Measurements from ENCODE around the gene UBN2.
"Not testable (repeated sequence)": the region's sequence is repeated elsewhere in the genome, so short reads cannot be mapped to it uniquely, and the experiment has no call there.

UBN2 gene

GRCh38 chr7:139230774-139231512 lies at the start of gene UBN2:
UBN2 (plus strand) TSS chr7:139231237; CDS start chr7:139231485, 248 bp downstream.
- in situ Hi-C loops (cut with MboI; ENCODE audit: low sequenced_read_pairs), result no loop called here

- in situ Hi-C loops (cut with MboI; ENCODE audit: low sequenced_read_pairs), result no loop called here
These were observed 49.6 kb upstream of the UBN2 start for GRCh38 chr7:139181404-139181803.

- in situ Hi-C loops (cut with MboI; ENCODE audit: low sequenced_read_pairs), result no loop called here
These were observed 48.7 kb upstream of the UBN2 start for GRCh38 chr7:139182363-139182762.

GRCh38 chr7:139183251-139183650 lies 47.8 kb upstream of the UBN2 start:
- in situ Hi-C loops (cut with MboI; ENCODE audit: low sequenced_read_pairs), result no loop called here

- in situ Hi-C loops (cut with MboI; ENCODE audit: low sequenced_read_pairs), result no loop called here
These were observed 47.1 kb upstream of the UBN2 start for GRCh38 chr7:139183878-139184338.

- in situ Hi-C loops (cut with MboI; ENCODE audit: low sequenced_read_pairs), result no loop called here
These were observed 44.9 kb upstream of the UBN2 start for GRCh38 chr7:139186146-139186545.

GRCh38 chr7:139189357-139189756 lies 41.7 kb upstream of the UBN2 start:
- in situ Hi-C loops (cut with MboI; ENCODE audit: low sequenced_read_pairs), result no loop called here

GRCh38 chr7:139192014-139192706 lies 38.9 kb upstream of the UBN2 start:
- in situ Hi-C loops (cut with MboI; ENCODE audit: low sequenced_read_pairs), result no loop called here

- in situ Hi-C loops (cut with MboI; ENCODE audit: low sequenced_read_pairs), result no loop called here
These were observed 30.7 kb upstream of the UBN2 start for GRCh38 chr7:139200382-139200781.

- in situ Hi-C loops (cut with MboI; ENCODE audit: low sequenced_read_pairs), result no loop called here
These were observed 27.0 kb upstream of the UBN2 start for GRCh38 chr7:139203992-139204391.

- in situ Hi-C loops (cut with MboI; ENCODE audit: low sequenced_read_pairs), result no loop called here
These were observed 25.2 kb upstream of the UBN2 start for GRCh38 chr7:139205843-139206242.

GRCh38 chr7:139212133-139212532 lies 18.9 kb upstream of the UBN2 start:
- in situ Hi-C loops (cut with MboI; ENCODE audit: low sequenced_read_pairs), result no loop called here

- in situ Hi-C loops (cut with MboI; ENCODE audit: low sequenced_read_pairs), result not testable (repeated sequence)
These were observed 17.5 kb upstream of the UBN2 start for GRCh38 chr7:139213489-139213888.

GRCh38 chr7:139218173-139218572 lies 12.9 kb upstream of the UBN2 start:
- in situ Hi-C loops (cut with MboI; ENCODE audit: low sequenced_read_pairs), result no loop called here

- in situ Hi-C loops (cut with MboI; ENCODE audit: low sequenced_read_pairs), result no loop called here
These were observed 6.8 kb upstream of the UBN2 start for GRCh38 chr7:139224219-139224618.

- in situ Hi-C loops (cut with MboI; ENCODE audit: low sequenced_read_pairs), result not testable (repeated sequence)
These were observed 6.2 kb upstream of the UBN2 start for GRCh38 chr7:139224836-139225235.

GRCh38 chr7:139225286-139226157 lies 5.5 kb upstream of the UBN2 start:
- in situ Hi-C loops (cut with MboI; ENCODE audit: low sequenced_read_pairs), result not testable (repeated sequence)

GRCh38 chr7:139226158-139226515 lies 4.9 kb upstream of the UBN2 start:
- in situ Hi-C loops (cut with MboI; ENCODE audit: low sequenced_read_pairs), result not testable (repeated sequence)

GRCh38 chr7:139226988-139227488 lies 4.0 kb upstream of the UBN2 start:
- in situ Hi-C loops (cut with MboI; ENCODE audit: low sequenced_read_pairs), result not testable (repeated sequence)

GRCh38 chr7:139230023-139230422 lies 1.0 kb upstream of the UBN2 start:
- in situ Hi-C loops (cut with MboI; ENCODE audit: low sequenced_read_pairs), result no loop called here

- in situ Hi-C loops (cut with MboI; ENCODE audit: low sequenced_read_pairs), result no loop called here
These were observed 608 bp upstream of the UBN2 start for GRCh38 chr7:139230484-139230773.

Data from HL-60/S4 treated with phorbol 12-myristate 13-acetate at 8.2 ng/mL for 4 days and 3 days (cell line).